Frontal cortex (tissue), 4 donors: ENCODE results near the gene PRKACA. TPM values are rescaled to one million over a fixed set of nuclear protein-coding genes. Genes with fewer than 3 reads are reported as not detected.

Source experiments
- DNase-seq, 2 donors: peaks; one replicate each; pipeline ENCODE4 v3.0.0; 2012; ENCODE audit warnings: low spot score in 2 of 2
- FAIRE-seq: peaks from 2 replicates; lab custom pipeline; 2012; peaks lifted over from hg19 to GRCh38; lab: Jason Lieb, UNC
- total RNA-seq: library from RNA; depleted of rRNA; stranded (reverse); fragments of >200 nt; gene quantifications from one replicate; pipeline ENCODE4 v1.2.3, GENCODE V29; 2014
- donor health status: control.
- donor health status: control.
- donor health status: control.

Gene PRKACA
- total RNA-seq, 1 donor from 2014 or later: 22.0 TPM

DNA sequence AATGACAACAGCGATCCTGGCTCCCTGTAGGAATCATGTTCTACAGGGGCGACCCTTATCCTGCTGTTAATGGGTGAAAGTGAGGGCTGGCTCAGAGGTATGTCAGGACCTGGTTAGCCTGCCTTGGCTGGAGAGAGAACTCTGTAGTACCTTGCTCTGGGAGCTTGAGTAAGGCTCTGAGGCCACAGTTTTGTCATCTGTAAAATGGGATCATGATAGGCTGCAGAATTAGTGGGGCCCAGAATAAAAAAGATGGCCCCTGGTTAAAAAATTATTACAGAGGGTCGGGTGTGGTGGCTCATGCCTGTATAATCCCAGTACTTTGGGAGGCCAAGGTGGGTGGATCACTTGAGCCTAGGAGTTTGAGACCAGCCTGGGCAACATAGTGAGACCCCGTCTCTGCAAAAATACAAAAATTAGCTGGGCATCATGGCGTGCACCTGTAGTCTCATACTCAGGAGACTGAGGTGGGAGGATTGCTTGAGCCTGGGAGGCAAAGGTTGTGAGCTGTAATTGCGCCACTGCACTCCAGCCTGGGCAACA is 16.5 kb downstream of the PRKACA start:
- DNase-seq (no peak), FAIRE-seq (no peak)

DNA sequence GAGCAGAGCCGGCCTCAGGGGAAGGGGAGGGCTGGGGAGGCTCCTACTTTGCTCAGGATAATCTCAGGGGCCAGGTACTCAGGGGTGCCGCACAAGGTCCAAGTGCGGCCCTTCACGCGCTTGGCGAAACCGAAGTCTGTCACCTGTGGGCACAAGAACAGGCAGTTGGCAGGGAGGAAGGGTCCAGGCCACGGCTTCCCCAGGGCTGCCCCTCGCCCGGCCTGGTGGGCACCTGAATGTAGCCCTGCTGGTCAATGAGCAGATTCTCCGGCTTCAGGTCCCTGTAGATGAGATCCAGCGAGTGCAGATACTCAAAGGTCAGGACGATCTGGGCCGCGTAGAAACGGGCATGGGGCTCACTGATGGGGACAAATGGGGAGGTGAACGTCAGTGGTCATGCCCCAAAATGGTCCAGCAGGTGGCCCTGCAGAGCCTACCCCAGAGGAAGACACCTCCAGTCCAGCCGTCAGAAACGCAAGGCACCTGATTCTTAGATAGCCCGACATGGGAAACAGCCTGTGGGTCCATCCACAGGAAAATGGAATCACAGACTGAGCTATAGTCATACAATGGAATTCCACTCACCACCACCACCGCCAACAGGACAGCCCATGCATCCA is 19.9 kb downstream of the PRKACA start:
- DNase-seq (no peak), FAIRE-seq (no peak)

DNA sequence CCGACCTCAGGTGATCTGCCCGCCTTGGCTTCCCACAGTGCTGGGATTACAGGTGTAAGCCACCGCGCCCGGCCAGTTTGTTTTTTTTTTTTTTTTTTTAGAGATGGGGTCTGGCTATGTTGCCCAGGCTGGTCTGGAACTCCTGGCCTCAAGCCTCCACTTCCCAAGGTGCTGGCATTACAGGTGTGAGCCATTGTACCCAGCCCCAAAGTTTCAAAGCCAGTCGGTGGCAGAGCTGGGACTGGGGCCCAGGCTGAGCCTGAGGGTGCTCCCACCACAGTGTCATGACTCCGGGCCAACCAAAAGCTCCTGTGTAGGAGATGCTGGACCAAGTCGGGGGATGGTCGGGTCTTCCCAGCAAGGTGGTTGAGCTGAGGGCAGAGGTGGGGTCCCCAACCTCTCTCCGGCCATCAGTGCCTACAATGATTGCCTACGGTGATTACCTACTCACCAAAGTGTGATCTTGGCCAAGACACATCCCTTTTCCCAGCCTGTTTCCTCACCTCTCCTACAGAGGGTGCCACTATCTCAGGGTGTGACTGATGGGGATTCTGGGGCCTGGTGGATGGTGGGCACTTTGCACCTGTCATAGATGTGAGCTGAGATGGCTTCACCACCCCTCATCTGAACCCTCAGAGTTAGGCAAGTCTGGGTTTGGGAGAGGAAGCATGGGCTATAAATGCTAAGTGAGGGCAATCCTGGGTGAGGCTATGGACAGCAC is 21.1 kb downstream of the PRKACA start:
- FAIRE-seq (no peak), DNase-seq (no peak)

GRCh38 chr19:14094854-14095253 is 22.7 kb downstream of the PRKACA start:
- DNase-seq: no peak
- FAIRE-seq: no peak

DNA sequence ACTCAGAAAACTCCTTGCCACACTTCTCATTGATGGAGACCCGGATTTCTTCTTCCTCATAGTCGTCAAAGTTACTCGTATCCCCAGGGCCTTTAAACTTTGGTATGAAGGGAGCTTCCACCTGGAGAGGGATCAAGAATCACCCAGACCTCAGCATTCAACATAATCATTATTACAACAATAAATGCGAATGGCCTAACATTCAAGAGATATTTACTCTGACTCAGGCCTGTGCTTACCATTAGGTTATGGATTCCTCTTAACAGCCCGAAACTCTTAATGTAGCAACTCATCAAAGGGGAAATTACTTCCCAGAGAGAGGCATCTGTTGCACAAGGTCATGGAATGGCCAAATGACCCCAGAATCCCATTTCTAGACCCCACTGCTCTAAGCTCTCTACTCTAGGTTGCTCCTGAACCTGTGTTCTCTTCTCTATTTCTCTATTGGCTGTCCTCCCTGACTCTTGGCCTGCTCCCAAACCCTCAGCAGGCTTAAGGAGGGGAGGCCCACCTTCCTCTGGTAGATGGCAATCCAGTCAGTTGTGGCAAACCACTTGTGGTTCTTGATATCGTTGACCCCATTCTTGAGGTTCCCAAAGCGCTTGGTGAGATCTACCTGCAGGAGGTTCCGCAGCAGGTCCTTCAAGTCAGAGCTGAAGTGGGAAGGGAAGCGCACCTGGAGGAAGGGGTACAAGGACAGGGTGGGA is 24.3 kb downstream of the PRKACA start:
- FAIRE-seq (no peak), DNase-seq (no peak)

- DNase-seq (no peak), FAIRE-seq (no peak)
Observed at GRCh38 chr19:14091813-14092462, 25.6 kb downstream of the PRKACA start.

- peak in 1 of 2 donors; percentile 97 for DNase-seq
- FAIRE-seq: no peak
Observed at GRCh38 chr19:14091081-14091812, 26.3 kb downstream of the PRKACA start.

GRCh38 chr19:14090509-14091080 is 27.0 kb downstream of the PRKACA start, which contains the start of gene SAMD1:
SAMD1 (minus strand) TSS chr19:14090751.
- FAIRE-seq: no peak
- DNase-seq: peak; percentile 93 to 96

DNA sequence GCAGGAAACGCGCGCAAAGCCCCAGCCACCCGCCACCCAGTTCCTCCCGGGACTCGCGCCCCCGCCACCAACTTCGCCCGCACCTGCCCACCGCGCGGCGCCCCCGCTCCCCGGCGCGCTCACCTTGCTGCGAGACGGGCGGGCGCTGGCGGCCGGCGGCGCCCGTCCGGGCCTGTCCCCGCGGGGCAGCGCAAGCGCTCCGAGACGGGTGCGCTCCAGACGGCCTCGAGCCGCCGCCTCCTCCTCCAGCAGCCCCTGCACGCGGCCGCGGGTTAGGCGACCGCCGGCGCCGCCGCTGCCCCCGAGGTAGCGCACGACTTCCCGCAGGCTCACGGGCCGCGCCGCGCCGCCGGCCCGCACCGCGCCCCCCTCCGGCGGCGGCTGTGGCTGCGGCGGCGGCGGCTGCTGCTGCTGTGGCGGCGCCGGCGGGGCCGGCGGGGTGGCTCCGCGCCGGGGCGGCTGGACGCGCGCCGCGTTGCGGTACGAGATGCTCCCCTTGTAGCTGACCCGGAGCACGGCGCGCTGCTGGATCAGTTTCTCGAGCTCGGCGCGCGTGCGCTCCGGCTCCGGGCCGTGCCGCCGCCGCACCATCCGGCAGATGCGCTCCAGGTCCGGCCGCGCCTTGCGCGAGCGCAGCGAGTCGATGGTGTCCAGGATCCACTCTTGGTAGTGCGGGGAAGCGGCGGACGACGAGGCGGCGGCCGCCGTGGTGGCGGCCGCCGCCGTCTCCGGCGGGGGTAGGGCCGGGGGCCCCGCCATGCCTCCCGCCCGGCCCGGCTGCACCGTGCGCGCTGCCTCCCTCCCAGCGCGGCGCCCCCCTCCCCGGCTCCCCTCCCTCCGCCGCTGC is 27.7 kb downstream of the PRKACA start:
- DNase-seq: peak; percentile 64 to 81

GRCh38 chr19:14089412-14089661 is 28.2 kb downstream of the PRKACA start:
- FAIRE-seq (no peak), DNase-seq (no peak)

More for the DNA sequence above, 27.7 kb downstream of the PRKACA start:
- no peak for FAIRE-seq

DNA sequence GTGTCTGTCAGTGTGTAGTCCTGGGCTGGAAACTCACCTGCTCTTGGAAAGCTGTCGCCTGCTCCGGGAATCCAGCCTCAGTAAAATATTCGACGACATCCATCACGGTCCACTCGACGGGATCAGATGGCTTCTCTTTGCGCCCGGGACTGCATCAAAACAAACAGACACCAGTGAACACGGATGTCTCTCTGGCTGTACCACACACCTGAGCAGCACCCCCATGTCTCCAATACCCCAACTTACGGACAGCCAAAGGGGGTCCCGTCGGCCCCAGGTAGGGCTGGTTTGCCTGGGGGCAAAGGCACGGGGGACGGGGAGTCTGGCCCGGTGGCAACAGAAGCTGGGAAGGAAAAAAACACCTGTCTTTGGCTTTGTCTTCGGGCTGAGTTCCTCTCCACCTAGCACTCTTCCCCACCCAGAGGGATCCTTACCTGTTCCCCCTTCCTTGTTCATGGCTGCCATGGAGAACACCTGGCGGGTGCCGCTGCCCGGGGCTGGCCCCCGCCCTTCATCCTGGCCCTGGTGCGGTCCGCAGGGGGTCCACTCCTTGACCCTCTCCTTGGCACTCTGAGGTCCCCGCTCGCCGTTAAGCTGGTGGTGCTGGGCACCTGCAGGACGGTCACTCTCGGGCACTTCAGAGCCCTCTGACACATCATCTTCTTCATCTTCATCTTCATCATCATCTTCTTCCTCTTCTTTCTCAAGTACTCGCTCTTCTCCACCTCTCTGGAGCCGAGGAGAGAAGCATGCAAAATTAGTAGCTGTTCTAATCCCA is 28.7 kb downstream of the PRKACA start:
- no peak for DNase-seq
- FAIRE-seq: no peak

GRCh38 chr19:14086098-14086497 is 31.5 kb downstream of the PRKACA start:
- FAIRE-seq (no peak), DNase-seq (no peak)

GRCh38 chr19:14085309-14085995 is 32.1 kb downstream of the PRKACA start, which contains the start of gene C19orf67:
C19orf67 (minus strand) TSS chr19:14085783; CDS start chr19:14085627, 156 bp downstream.
- DNase-seq: no peak
- FAIRE-seq: no peak

DNA sequence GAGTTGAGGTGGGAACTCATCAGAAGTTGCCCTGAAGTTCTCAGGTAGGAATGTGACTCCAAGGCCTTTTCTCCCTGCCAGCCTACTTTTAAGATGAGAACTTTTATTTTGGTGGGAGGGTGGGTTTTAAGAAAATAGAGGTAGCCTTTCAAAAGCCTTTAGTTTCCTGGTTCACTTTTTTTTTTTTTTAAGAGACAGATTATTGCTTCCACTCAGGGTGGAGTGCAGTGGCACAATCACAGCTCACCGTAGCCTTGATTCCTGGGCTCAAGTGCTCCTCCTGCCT is 34.9 kb downstream of the PRKACA start:
- DNase-seq (no peak), FAIRE-seq (no peak)

DNA sequence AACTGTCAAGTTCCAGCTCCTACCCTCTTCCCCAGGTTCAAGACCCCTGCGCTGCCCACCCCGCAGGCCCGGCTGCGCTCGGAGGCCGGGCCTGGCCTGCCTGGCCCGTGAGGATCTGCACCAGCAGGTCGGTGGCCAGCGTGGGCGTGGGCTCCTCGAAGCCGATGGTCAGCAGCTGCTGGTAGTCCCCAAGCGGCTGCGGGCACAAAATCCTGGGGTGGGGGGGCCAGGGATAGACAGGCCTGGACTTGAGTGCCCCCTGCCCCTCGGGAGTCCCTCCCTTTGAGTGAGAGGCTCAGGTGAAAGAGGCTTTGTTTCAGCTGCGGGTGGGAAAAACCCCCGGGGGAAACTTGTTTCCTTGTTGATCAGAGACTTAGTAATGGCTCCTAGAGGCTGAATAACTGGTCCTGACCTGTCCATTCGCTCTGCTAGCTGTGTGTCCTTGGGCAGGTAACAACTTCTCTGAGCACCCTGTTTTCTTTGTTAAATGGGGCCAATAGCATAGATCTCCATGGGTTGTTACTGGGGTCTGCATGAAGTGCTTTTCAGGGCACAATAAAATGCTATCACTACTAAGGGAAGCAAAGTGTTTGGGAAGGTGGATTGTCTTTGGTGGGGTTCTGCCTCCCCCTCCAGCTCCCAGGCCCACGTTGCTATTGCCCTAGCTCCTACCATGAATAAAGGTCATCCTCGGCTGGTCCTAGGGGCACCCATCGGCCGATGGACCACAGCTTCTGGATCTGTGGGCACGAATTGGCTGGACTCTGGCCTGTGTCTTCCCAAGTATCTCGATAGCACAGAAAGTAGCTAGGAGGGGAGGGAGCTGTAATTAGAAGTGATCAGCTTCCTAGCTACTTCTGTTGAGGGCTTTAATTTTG is 35.5 kb downstream of the PRKACA start:
- FAIRE-seq (no peak), DNase-seq (no peak)
